ENCODE data around the gene VILL. TPM values are rescaled to one million over a fixed set of nuclear protein-coding genes. Genes with fewer than 3 reads are reported as not detected.
"Not testable (repeated sequence)": the region's sequence is repeated elsewhere in the genome, so short reads cannot be mapped to it uniquely, and the experiment has no call there.

The VILL gene
- total and polyA plus RNA-seq, 4 donors = 10.2 to 32.3 (median 22.5) TPM

GRCh38 chr3:38030126-38031021 is 39.8 kb downstream of the VILL start:
- H3K36me3 ChIP-seq (ENCODE audit: control insufficient read depth in 4 of 4, insufficient read depth in 4 of 4, low read length in 4 of 4) = no peaks in the 10 kb centered on the region
- ATAC-seq (ENCODE audit: insufficient read depth, low FRiP score) = no peak
- H3K27me3 ChIP-seq (ENCODE audit: control insufficient read depth in 3 of 3, insufficient read depth in 3 of 3, low read length in 2 of 3) = no peaks in the 10 kb centered on the region
- H3K9me3 ChIP-seq (ENCODE audit: control insufficient read depth in 4 of 4, insufficient read depth in 3 of 4, low read length in 3 of 4) = no peaks in the 10 kb centered on the region
- peaks cover 0 to 34% (median 15%) of the 10 kb centered on the region in 5 donors for H3K4me1 ChIP-seq (ENCODE audit: control insufficient read depth in 5 of 5, insufficient read depth in 5 of 5, low read length in 5 of 5)
- H3K27ac ChIP-seq (ENCODE audit: low read depth in 1 of 2, low read length in 1 of 2) = peak overlapping the region in 1 of 2 donors; percentile 89
- peak; percentile 59 to 74 (median 66) for DNase-seq
- peak overlapping the region; percentile 36 for H3K4me3 ChIP-seq
- WGBS, 2 donors = 42 to 52% methylated on average over 8 of the region's 8 CpGs
- TF ChIP-seq CTCF (IDR thresholded peaks at IDR 0.05; ENCODE audit: control extremely low read depth, extremely low read depth) = no peak
- peak overlapping the region; percentile 77 to 94 for H3K9ac ChIP-seq (ENCODE audit: insufficient read depth in 1 of 2, low read length in 2 of 2)

GRCh38 chr3:38031022-38031994 is 40.7 kb downstream of the VILL start:
- H3K9ac ChIP-seq (ENCODE audit: insufficient read depth in 1 of 2, low read length in 2 of 2) = no peak overlapping the region
- ATAC-seq (ENCODE audit: insufficient read depth, low FRiP score) = peak; percentile 71

GRCh38 chr3:38032328-38032865 is 41.8 kb downstream of the VILL start:
- Histone ChIP-seq H3K27me3 (ENCODE audit: control insufficient read depth in 3 of 3, insufficient read depth in 3 of 3, low read length in 2 of 3) (no peaks in the 10 kb centered on the region), H3K9ac (ENCODE audit: insufficient read depth in 1 of 2, low read length in 2 of 2) (no peak overlapping the region), H3K27ac (ENCODE audit: low read depth in 1 of 2, low read length in 1 of 2) (no peak overlapping the region), H3K4me3 (no peak overlapping the region), H3K36me3 (ENCODE audit: control insufficient read depth in 4 of 4, insufficient read depth in 4 of 4, low read length in 4 of 4) (no peaks in the 10 kb centered on the region), H3K4me1 (ENCODE audit: control insufficient read depth in 5 of 5, insufficient read depth in 5 of 5, low read length in 5 of 5) (peaks cover 0 to 27% (median 15%) of the 10 kb centered on the region in 5 donors), H3K9me3 (ENCODE audit: control insufficient read depth in 4 of 4, insufficient read depth in 3 of 4, low read length in 3 of 4) (no peaks in the 10 kb centered on the region)
- no peak for TF ChIP-seq CTCF (IDR thresholded peaks at IDR 0.05; ENCODE audit: control extremely low read depth, extremely low read depth)
- ATAC-seq (ENCODE audit: insufficient read depth, low FRiP score) (no peak), DNase-seq (no peak)
- WGBS, 2 donors = 95 to 100% methylated on average over 1 of the region's 1 CpG

More at GRCh38 chr3:38031022-38031994, 40.7 kb downstream of the VILL start:
- Histone ChIP-seq H3K36me3 (ENCODE audit: control insufficient read depth in 4 of 4, insufficient read depth in 4 of 4, low read length in 4 of 4) (no peaks in the 10 kb centered on the region), H3K27me3 (ENCODE audit: control insufficient read depth in 3 of 3, insufficient read depth in 3 of 3, low read length in 2 of 3) (no peaks in the 10 kb centered on the region), H3K27ac (ENCODE audit: low read depth in 1 of 2, low read length in 1 of 2) (peak overlapping the region in 1 of 2 donors; percentile 89), H3K4me3 (no peak overlapping the region), H3K4me1 (ENCODE audit: control insufficient read depth in 5 of 5, insufficient read depth in 5 of 5, low read length in 5 of 5) (peaks cover 0 to 27% (median 15%) of the 10 kb centered on the region in 5 donors), H3K9me3 (ENCODE audit: control insufficient read depth in 4 of 4, insufficient read depth in 3 of 4, low read length in 3 of 4) (no peaks in the 10 kb centered on the region)
- peak in 1 of 3 donors; percentile 32 for DNase-seq
- TF ChIP-seq CTCF (IDR thresholded peaks at IDR 0.05; ENCODE audit: control extremely low read depth, extremely low read depth) = no peak
- 43 to 61% methylated on average over 9 of the region's 9 CpGs for WGBS, 2 donors

- not testable (repeated sequence) for H3K9ac ChIP-seq (ENCODE audit: insufficient read depth in 1 of 2, low read length in 2 of 2); H3K9me3 ChIP-seq (ENCODE audit: control insufficient read depth in 4 of 4, insufficient read depth in 3 of 4, low read length in 3 of 4); H3K36me3 ChIP-seq (ENCODE audit: control insufficient read depth in 4 of 4, insufficient read depth in 4 of 4, low read length in 4 of 4); DNase-seq; H3K27me3 ChIP-seq (ENCODE audit: control insufficient read depth in 3 of 3, insufficient read depth in 3 of 3, low read length in 2 of 3); H3K4me3 ChIP-seq; ATAC-seq (ENCODE audit: insufficient read depth, low FRiP score); H3K27ac ChIP-seq (ENCODE audit: low read depth in 1 of 2, low read length in 1 of 2)
- 91 to 92% methylated on average over 6 to 7 of the region's 7 CpGs for WGBS, 2 donors
- H3K4me1 ChIP-seq (ENCODE audit: control insufficient read depth in 5 of 5, insufficient read depth in 5 of 5, low read length in 5 of 5) = peaks cover 0 to 22% (median 11%) of the 10 kb centered on the region in 5 donors
These were observed 43.0 kb downstream of the VILL start for GRCh38 chr3:38033586-38033985.

GRCh38 chr3:38034335-38034734 is 43.7 kb downstream of the VILL start:
- H3K27ac ChIP-seq (ENCODE audit: low read depth in 1 of 2, low read length in 1 of 2); H3K4me3 ChIP-seq; DNase-seq; ATAC-seq (ENCODE audit: insufficient read depth, low FRiP score); H3K9ac ChIP-seq (ENCODE audit: insufficient read depth in 1 of 2, low read length in 2 of 2); H3K9me3 ChIP-seq (ENCODE audit: control insufficient read depth in 4 of 4, insufficient read depth in 3 of 4, low read length in 3 of 4); H3K27me3 ChIP-seq (ENCODE audit: control insufficient read depth in 3 of 3, insufficient read depth in 3 of 3, low read length in 2 of 3); H3K36me3 ChIP-seq (ENCODE audit: control insufficient read depth in 4 of 4, insufficient read depth in 4 of 4, low read length in 4 of 4): not testable (repeated sequence)
- H3K4me1 ChIP-seq (ENCODE audit: control insufficient read depth in 5 of 5, insufficient read depth in 5 of 5, low read length in 5 of 5) = peaks cover 0 to 25% (median 12%) of the 10 kb centered on the region in 5 donors
- 91% methylated on average over 9 of the region's 9 CpGs for WGBS, 2 donors

Measured in lung (tissue), 12 donors.